Bronchial epithelial cell (primary cell): Measurements from ENCODE around the gene THADA. TPM values are rescaled to one million over a fixed set of nuclear protein-coding genes. Genes with fewer than 3 reads are reported as not detected.
A peak's percentile ranks its signal among the peaks of the same experiment; 100 is the strongest.
"Not testable (repeated sequence)": the region's sequence is repeated elsewhere in the genome, so short reads cannot be mapped to it uniquely, and the experiment has no call there.

ENCODE experiments used
- DNase-seq: peaks from one replicate; pipeline ENCODE4 v3.0.0-alpha.2; 2010; ENCODE audit warnings: low read depth
- FAIRE-seq: peaks from 2 replicates; lab custom pipeline; 2011; peaks lifted over from hg19 to GRCh38; lab: Jason Lieb, UNC
- H3K27me3 ChIP-seq: 2 replicates; pipeline ENCODE4 v1.5.1; 2011; ENCODE audit warnings: low read length; ENCODE audit not compliant: control insufficient read depth, insufficient read depth
- H3K36me3 ChIP-seq: 2 replicates; pipeline ENCODE4 v1.5.1; 2011; ENCODE audit warnings: low read length; ENCODE audit not compliant: control insufficient read depth, insufficient read depth
- H3K4me3 ChIP-seq: 2 replicates; pipeline ENCODE4 v1.5.1; 2011; ENCODE audit warnings: mild to moderate bottlenecking, low read depth, low read length, control low read depth
- CTCF ChIP-seq: IDR thresholded peaks from 2 replicates; pipeline ENCODE4 v1.5.1; 2011; ENCODE audit warnings: mild to moderate bottlenecking, moderate library complexity, low read length, control low read depth, inconsistent platforms; ENCODE audit not compliant: insufficient read depth, severe bottlenecking
- total RNA-seq: library from RNA; depleted of rRNA; stranded (reverse); fragments of >200 nt; gene quantifications from 2 replicates; pipeline ENCODE4 v1.2.1, GENCODE V29; 2014

THADA gene
- total RNA-seq, 1 donor from 2014 or later: 25.8 TPM

- FAIRE-seq (no peak), DNase-seq (no peak)
- peak; percentile 8 for TF ChIP-seq CTCF
- H3K27me3 ChIP-seq: no peaks in the 10 kb centered on the region
- no peak overlapping the region for H3K4me3 ChIP-seq
- H3K36me3 ChIP-seq: no peaks in the 10 kb centered on the region
Observed at GRCh38 chr2:43191947-43192516, 403.8 kb downstream of the THADA start.

GRCh38 chr2:43190311-43191052 is 405.4 kb downstream of the THADA start:
- no peak overlapping the region for H3K4me3 ChIP-seq
- no peak for TF ChIP-seq CTCF
- DNase-seq (no peak), FAIRE-seq (no peak)
- H3K27me3 ChIP-seq: no peaks in the 10 kb centered on the region
- no peaks in the 10 kb centered on the region for H3K36me3 ChIP-seq

- H3K36me3 ChIP-seq, H3K27me3 ChIP-seq, DNase-seq, H3K4me3 ChIP-seq, FAIRE-seq: not testable (repeated sequence)
Observed at GRCh38 chr2:43189861-43190260, 406.0 kb downstream of the THADA start.

GRCh38 chr2:43188561-43189386 is 407.1 kb downstream of the THADA start:
- DNase-seq (no peak), FAIRE-seq (no peak)
- Histone ChIP-seq H3K36me3 (no peaks in the 10 kb centered on the region), H3K4me3 (no peak overlapping the region), H3K27me3 (no peaks in the 10 kb centered on the region)
- no peak for TF ChIP-seq CTCF

GRCh38 chr2:43186679-43187374 is 409.0 kb downstream of the THADA start:
- FAIRE-seq (no peak), DNase-seq (no peak)
- Histone ChIP-seq H3K36me3 (no peaks in the 10 kb centered on the region), H3K27me3 (no peaks in the 10 kb centered on the region), H3K4me3 (no peak overlapping the region)
- TF ChIP-seq CTCF: no peak
